Spleen (tissue), 7 donors: ENCODE measurements around the gene CPED1.

Experiments used
- CTCF ChIP-seq, 11 experiments: fragments of 200-600 bp in 7 of 11; fragments of 450-650 bp in 4 of 11; sonication (generic) in 4 of 11; IDR thresholded peaks in 8 of 11; conservative IDR thresholded peaks in 3 of 11; 1 replicate in 7 of 11; 2 replicates in 4 of 11; pipeline versions ENCODE4 v1.4.0 to v1.8.0; 2016 to 2021; ENCODE audit warnings: antibody characterized with exemption in 11 of 11, inconsistent platforms in 4 of 11, mild to moderate bottlenecking in 1 of 11
- POLR2A ChIP-seq, 3 donors: fragments of 450-650 bp; IDR thresholded peaks; one replicate each; pipeline ENCODE4 v1.5.1; 2017; ENCODE audit warnings: antibody characterized with exemption in 3 of 3, mild to moderate bottlenecking in 1 of 3
- donor health status: DM: no; HTN: no; CAD: no; lungs with moderate emphysema.
- donor health status: DM: no; HTN: no; CAD: no.
- donor health status: DM: no; HTN: no; CAD: no.

GRCh38 chr7:121094829-121095228 lies 106.3 kb downstream of the CPED1 start:
- TF ChIP-seq CTCF (IDR thresholded peaks at IDR 0.05 in 8 of 11, conservative IDR thresholded peaks at IDR 0.05 in 3 of 11): no peak
- TF ChIP-seq POLR2A (IDR thresholded peaks at IDR 0.05): no peak
